ENCODE results near the gene VOPP1.

VOPP1 gene

GRCh38 chr7:55437375-55437774 lies 134.9 kb downstream of the VOPP1 start:
- Histone ChIP-seq H3F3A (ENCODE audit: insufficient read depth) (no peaks in the 10 kb centered on the region), H3K79me2 (ENCODE audit: insufficient read depth, low read length) (no peaks in the 10 kb centered on the region), H2AFZ (ENCODE audit: low read depth, low read length, severe bottlenecking) (no peak overlapping the region), H3K4me2 (ENCODE audit: low read depth, low read length, poor library complexity, severe bottlenecking) (no peak overlapping the region), H3K9me3 (ENCODE audit: insufficient read depth, low read length) (no peaks in the 10 kb centered on the region), H3K9ac (ENCODE audit: low read length) (no peak overlapping the region), H3K27ac (ENCODE audit: low read depth, low read length) (no peak overlapping the region), H3K27me3 (ENCODE audit: low read length) (no peaks in the 10 kb centered on the region), H3K36me3 (ENCODE audit: low read length) (no peaks in the 10 kb centered on the region), H3K4me3 (ENCODE audit: insufficient read depth, low read length, poor library complexity, severe bottlenecking) (no peak overlapping the region), H4K20me1 (ENCODE audit: low read depth, low read length) (no peaks in the 10 kb centered on the region), H3K9me2 (replicated peaks; ENCODE audit: insufficient read depth, low read length) (no peaks in the 10 kb centered on the region)
- TF ChIP-seq CTCF (IDR thresholded peaks at IDR 0.05; ENCODE audit: insufficient read depth, low read length, poor library complexity, severe bottlenecking) (no peak), EZH2phosphoT487 (conservative IDR thresholded peaks at IDR 0.05; ENCODE audit: low read length) (no peak)

GRCh38 chr7:55436457-55436856 lies 135.8 kb downstream of the VOPP1 start:
- Histone ChIP-seq H3K9me3 (ENCODE audit: insufficient read depth, low read length) (no peaks in the 10 kb centered on the region), H3F3A (ENCODE audit: insufficient read depth) (no peaks in the 10 kb centered on the region), H3K4me3 (ENCODE audit: insufficient read depth, low read length, poor library complexity, severe bottlenecking) (no peak overlapping the region), H3K79me2 (ENCODE audit: insufficient read depth, low read length) (no peaks in the 10 kb centered on the region), H3K9ac (ENCODE audit: low read length) (no peak overlapping the region), H3K27ac (ENCODE audit: low read depth, low read length) (no peak overlapping the region), H3K36me3 (ENCODE audit: low read length) (no peaks in the 10 kb centered on the region), H4K20me1 (ENCODE audit: low read depth, low read length) (no peaks in the 10 kb centered on the region), H2AFZ (ENCODE audit: low read depth, low read length, severe bottlenecking) (no peak overlapping the region), H3K4me2 (ENCODE audit: low read depth, low read length, poor library complexity, severe bottlenecking) (no peak overlapping the region), H3K27me3 (ENCODE audit: low read length) (no peaks in the 10 kb centered on the region), H3K9me2 (replicated peaks; ENCODE audit: insufficient read depth, low read length) (no peaks in the 10 kb centered on the region)
- TF ChIP-seq EZH2phosphoT487 (conservative IDR thresholded peaks at IDR 0.05; ENCODE audit: low read length) (no peak), CTCF (IDR thresholded peaks at IDR 0.05; ENCODE audit: insufficient read depth, low read length, poor library complexity, severe bottlenecking) (no peak)

GRCh38 chr7:55435466-55435865 lies 136.8 kb downstream of the VOPP1 start:
- no peak for TF ChIP-seq CTCF (IDR thresholded peaks at IDR 0.05; ENCODE audit: insufficient read depth, low read length, poor library complexity, severe bottlenecking)
- no peak for TF ChIP-seq EZH2phosphoT487 (conservative IDR thresholded peaks at IDR 0.05; ENCODE audit: low read length)
- no peak overlapping the region for H3K9ac ChIP-seq (ENCODE audit: low read length)

More at GRCh38 chr7:55435466-55435865, 136.8 kb downstream of the VOPP1 start:
- Histone ChIP-seq H3K4me3 (ENCODE audit: insufficient read depth, low read length, poor library complexity, severe bottlenecking) (no peak overlapping the region), H4K20me1 (ENCODE audit: low read depth, low read length) (no peaks in the 10 kb centered on the region), H3K9me2 (replicated peaks; ENCODE audit: insufficient read depth, low read length) (no peaks in the 10 kb centered on the region), H3K27ac (ENCODE audit: low read depth, low read length) (no peak overlapping the region), H3K27me3 (ENCODE audit: low read length) (no peaks in the 10 kb centered on the region), H3K79me2 (ENCODE audit: insufficient read depth, low read length) (no peaks in the 10 kb centered on the region), H3K36me3 (ENCODE audit: low read length) (no peaks in the 10 kb centered on the region), H3K4me2 (ENCODE audit: low read depth, low read length, poor library complexity, severe bottlenecking) (no peak overlapping the region), H3F3A (ENCODE audit: insufficient read depth) (no peaks in the 10 kb centered on the region), H2AFZ (ENCODE audit: low read depth, low read length, severe bottlenecking) (no peak overlapping the region), H3K9me3 (ENCODE audit: insufficient read depth, low read length) (no peaks in the 10 kb centered on the region)
